ENCODE data around the gene SCMH1.
A peak's percentile ranks its signal among the peaks of the same experiment; 100 is the strongest.

Gene SCMH1

DNA sequence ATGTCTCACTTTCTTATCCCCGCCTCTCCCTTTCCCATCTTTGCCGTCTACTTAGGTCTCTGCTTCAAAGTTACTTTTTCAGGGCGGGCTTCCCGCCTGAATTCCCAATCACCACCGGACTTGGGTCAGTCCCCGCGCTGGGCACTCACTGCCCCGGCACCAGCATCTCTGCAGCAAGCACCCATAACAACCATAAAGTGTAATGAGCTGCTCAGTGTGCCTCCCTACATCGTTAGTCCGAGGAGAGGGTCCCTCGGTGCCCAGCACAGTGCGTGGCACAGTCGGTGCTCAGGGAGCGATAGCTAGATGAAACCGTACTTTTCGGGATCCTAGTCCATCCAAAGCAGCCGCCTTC lies 263.2 kb downstream of the SCMH1 start:
- Histone ChIP-seq H3K4me3 (ENCODE audit: low read length) (peak overlapping the region; percentile 90), H3K27ac (ENCODE audit: low read length) (peak overlapping the region; percentile 73), H3K27me3 (ENCODE audit: insufficient read depth, low read length) (no peaks in the 10 kb centered on the region), H3K9ac (ENCODE audit: low read depth, low read length) (peak overlapping the region; percentile 88; the same call in 1 of the 2 replicates), H3K36me3 (ENCODE audit: insufficient read depth, low read depth, low read length) (peaks cover 18% of the 10 kb centered on the region), H3K9me3 (ENCODE audit: insufficient read depth, low read depth, low read length) (no peaks in the 10 kb centered on the region), H3K4me1 (ENCODE audit: insufficient read depth, low read length) (peaks cover 8% of the 10 kb centered on the region)

- Histone ChIP-seq H3K27me3 (ENCODE audit: insufficient read depth, low read length) (no peaks in the 10 kb centered on the region), H3K36me3 (ENCODE audit: insufficient read depth, low read depth, low read length) (peaks cover 7% of the 10 kb centered on the region), H3K4me3 (ENCODE audit: low read length) (no peak overlapping the region), H3K27ac (ENCODE audit: low read length) (no peak overlapping the region), H3K9me3 (ENCODE audit: insufficient read depth, low read depth, low read length) (no peaks in the 10 kb centered on the region), H3K4me1 (ENCODE audit: insufficient read depth, low read length) (peaks cover 8% of the 10 kb centered on the region), H3K9ac (ENCODE audit: low read depth, low read length) (no peak overlapping the region)
These were observed 264.4 kb downstream of the SCMH1 start for GRCh38 chr1:40977716-40978115.

All from iPS-20b (cell line).